A549 treated with Hydrocortisone at 1 μM for 4 hours (cell line): Measurements from ENCODE around the gene CARD8. TPM values are rescaled to one million over a fixed set of nuclear protein-coding genes. Genes with fewer than 3 reads are reported as not detected.

ENCODE experiments used
- total RNA-seq: library from RNA; stranded (reverse); fragments of 200-300 nt; extraction: Qiagen RNA extraction; gene quantifications from 5 replicates; pipeline ENCODE4 v1.2.3, GENCODE V29; 2022

Gene CARD8
- total RNA-seq, result 13.8 to 17.5 TPM (median 16.7 TPM) in 5 replicates

DNA sequence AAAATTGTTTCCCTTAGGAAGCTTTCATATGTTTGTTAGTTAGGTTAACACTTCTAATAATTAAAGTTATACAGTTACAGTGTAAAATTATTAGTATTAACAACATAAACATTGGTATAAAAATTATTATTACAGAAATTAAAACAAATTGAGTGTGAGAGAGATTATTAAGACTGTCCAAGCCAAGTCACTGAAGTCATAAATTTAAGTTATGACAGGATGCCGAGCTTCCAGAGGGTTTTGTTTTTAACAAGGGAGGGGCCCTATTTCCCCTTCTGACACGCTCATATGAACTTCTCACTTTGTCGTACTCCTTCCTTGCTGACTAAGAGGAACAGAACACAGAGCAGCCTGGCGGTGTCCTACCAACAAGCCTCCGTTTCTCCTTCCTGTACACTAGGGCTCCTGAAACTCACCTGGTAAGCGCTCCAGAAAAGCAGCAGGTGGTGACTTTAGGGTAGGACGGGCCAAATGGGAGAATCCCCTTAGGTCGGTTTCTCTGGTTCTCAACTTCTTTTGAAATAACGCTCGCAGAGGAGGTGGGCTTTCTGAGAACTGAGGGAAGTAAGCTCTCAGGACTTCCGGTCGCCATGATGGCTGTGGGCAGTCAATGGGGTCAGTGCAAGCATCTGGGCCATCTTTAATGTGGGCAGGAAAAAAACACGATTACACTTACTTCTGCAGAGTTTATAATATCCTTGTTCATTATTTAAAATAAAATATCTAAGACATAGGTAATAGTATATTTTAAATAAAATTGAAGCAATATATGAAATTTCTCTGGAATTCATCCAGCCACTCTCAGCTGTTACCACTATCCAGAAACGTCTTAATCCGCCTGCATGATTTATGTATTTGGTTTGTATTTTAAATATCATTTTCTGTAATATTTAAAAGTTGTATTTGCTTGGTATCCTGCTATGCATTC is at the start of gene CARD8:
Gene CARD8 (minus strand): TSS at position 537 of the 928 bp plus-strand sequence. CDS start 14,892 bp downstream, outside the sequence.

DNA sequence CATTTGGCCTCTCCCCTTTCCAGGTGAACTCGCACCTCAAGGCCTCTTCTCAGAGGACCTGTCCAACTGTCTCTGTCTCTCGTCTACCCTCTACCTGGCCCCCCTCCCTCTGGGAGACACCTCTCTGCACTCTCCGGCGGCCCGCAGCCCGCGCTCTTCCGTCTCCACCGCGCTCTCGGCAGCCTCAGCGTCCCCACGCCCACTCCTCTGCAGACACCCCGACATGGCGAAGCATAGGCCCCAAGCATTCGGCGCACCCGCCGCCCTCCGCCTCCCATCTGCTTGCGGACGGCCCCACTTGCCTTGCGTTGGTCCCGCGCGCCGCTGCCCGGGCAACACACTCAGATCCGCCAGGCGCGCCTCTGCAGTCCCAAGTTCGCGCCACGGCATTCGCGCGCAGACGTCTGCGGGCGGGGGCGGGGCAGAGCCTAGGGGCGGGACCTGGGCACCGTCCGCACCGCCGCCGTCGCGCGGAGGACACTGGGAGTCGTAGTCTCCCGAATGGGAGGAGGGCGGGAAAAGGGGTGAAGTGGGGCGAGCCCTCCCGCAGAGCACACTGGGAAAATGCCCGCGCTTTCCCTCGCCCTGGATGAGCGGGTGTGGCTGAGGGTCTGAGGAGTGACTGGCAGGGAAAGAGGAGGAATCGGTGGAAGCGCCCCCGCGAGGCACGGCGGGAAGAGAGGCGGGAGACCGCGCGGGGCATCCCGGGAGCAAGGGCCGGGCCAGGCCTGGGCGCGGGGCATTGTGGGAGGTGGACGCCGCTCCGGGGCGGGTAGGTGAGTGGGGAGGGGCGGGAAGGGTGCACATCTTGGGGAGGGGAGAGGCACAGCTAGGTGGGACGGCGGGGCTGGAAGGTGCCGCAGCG is 85.5 kb downstream of the CARD8 start, which contains the start of the genes LIG1 and ZSWIM9:
Gene LIG1 (minus strand): TSS at position 406 of the 865 bp plus-strand sequence. CDS start 4,778 bp downstream, outside the sequence.
Gene ZSWIM9 (plus strand): TSS at position 742 of the 865 bp plus-strand sequence. CDS start 1,123 bp downstream, outside the sequence.

Other genes starting within 250 kb of the CARD8 start
- not detected in 5 replicates for gene CABP5, start 211.8 kb downstream of the CARD8 start, total RNA-seq
- 8.7 to 15.2 TPM (median 11.2 TPM) in 5 replicates for gene PLA2G4C, start 145.1 kb downstream of the CARD8 start, total RNA-seq
- gene LIG1, start 85.6 kb downstream of the CARD8 start, total RNA-seq, result 56.1 to 67.2 TPM (median 64.2 TPM) in 5 replicates
- 6.1 to 7.2 TPM (median 6.5 TPM) in 5 replicates for gene ZSWIM9, start 85.2 kb downstream of the CARD8 start, total RNA-seq
- gene ZNF114, start 14.2 kb upstream of the CARD8 start, total RNA-seq, result 6.4 to 9.1 TPM (median 7.1 TPM) in 5 replicates
- gene EMP3, start 69.6 kb upstream of the CARD8 start, total RNA-seq, result 365 to 468 TPM (median 427 TPM) in 5 replicates
- 2.9 to 5.3 TPM (median 4.3 TPM) in 5 replicates for gene TMEM143, start 108.0 kb upstream of the CARD8 start, total RNA-seq
- 0.93 to 3.6 TPM (median 3.1 TPM) in 5 replicates for gene SYNGR4, start 108.5 kb upstream of the CARD8 start, total RNA-seq
- gene KDELR1, start 135.6 kb upstream of the CARD8 start, total RNA-seq, result 389 to 432 TPM (median 425 TPM) in 5 replicates
- 6.5 to 8.9 TPM (median 7.6 TPM) in 5 replicates for gene GRIN2D, start 137.8 kb upstream of the CARD8 start, total RNA-seq
- 108 to 129 TPM (median 110 TPM) in 5 replicates for gene GRWD1, start 190.1 kb upstream of the CARD8 start, total RNA-seq
- 0.93 to 2.0 TPM (median 1.1 TPM) in 5 replicates for gene KCNJ14, start 199.7 kb upstream of the CARD8 start, total RNA-seq
- 54.5 to 64.5 TPM (median 61.2 TPM) in 5 replicates for gene CYTH2, start 213.5 kb upstream of the CARD8 start, total RNA-seq